GM21367 (cell line): ENCODE results near the gene PTH2R.

ENCODE experiments used
- ATAC-seq: cut with Tn5 transposase; IDR thresholded peaks from one replicate; pipeline ENCODE4 v1.9.1; 2021; ENCODE audit not compliant: unreplicated experiment

The PTH2R gene

GRCh38 chr2:208541989-208542464, 135.4 kb downstream of the PTH2R start:
- no peak for ATAC-seq

GRCh38 chr2:208542465-208543041, 136.0 kb downstream of the PTH2R start:
- ATAC-seq, result no peak
